GM21529 (cell line): Measurements from ENCODE around the gene ICAM3.

Experiments
- ATAC-seq: cut with Tn5 transposase; IDR thresholded peaks from one replicate; pipeline ENCODE4 v1.9.1; 2021; ENCODE audit not compliant: unreplicated experiment

Gene ICAM3

DNA sequence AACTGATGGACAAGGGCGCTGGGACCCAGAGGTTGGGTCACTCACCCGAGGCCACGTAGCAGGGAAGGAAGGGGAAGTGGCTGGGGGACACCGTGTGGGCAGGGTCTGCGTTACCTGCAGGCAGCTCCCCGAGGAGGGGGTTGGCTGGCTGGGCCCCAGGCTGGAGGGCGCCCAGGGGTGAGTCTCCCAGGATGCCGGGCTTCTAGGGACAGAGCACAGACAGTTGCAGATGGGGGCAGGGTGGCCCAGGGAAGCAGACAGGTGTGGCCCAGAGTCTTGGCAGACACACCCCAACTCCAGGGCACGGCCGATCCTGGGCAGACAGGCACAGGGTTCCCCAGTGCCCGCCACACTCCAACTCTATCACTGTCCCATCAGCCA, 18.0 kb downstream of the ICAM3 start:
- no peak for ATAC-seq

DNA sequence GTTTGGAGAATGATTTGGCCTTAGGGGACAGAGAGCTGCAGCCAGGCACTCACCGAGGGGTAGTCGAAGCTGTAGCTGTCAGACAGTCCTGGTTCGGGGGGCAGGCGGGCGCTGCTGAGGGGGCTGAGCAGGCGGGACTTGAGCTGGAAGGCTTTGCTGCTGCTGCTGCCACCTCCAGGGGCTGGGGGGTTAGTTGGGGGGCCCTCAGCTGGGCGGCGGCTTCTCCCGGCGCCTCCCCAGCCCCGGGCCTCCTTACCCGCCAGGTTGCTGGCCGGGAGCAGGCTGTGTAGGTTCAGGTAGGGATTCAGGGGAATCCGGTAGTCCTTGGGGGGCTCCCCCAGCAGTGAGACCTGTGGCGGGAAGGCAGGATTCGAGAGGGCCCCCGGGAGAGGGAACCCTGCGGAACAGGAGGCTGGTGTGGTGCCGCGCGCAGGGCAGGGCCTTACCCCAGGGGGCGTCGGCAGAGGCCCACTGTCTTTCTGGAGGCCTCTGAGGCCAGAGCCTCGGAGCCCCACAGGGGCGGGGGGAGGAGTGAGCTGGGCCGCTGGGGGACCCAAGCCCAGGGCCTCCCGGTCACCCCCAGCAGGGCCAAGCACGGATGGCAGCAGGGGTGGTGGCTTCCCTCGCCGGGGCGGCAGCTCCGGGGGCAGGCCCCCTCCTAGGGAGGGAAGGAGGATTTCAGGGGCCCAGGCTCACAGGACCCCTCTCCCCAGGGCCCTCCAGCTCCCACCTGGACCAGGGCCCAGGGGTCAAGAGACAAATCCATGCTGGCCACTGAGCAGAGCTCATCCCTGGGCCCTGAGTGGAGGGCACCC, 18.6 kb downstream of the ICAM3 start:
- no peak for ATAC-seq

DNA sequence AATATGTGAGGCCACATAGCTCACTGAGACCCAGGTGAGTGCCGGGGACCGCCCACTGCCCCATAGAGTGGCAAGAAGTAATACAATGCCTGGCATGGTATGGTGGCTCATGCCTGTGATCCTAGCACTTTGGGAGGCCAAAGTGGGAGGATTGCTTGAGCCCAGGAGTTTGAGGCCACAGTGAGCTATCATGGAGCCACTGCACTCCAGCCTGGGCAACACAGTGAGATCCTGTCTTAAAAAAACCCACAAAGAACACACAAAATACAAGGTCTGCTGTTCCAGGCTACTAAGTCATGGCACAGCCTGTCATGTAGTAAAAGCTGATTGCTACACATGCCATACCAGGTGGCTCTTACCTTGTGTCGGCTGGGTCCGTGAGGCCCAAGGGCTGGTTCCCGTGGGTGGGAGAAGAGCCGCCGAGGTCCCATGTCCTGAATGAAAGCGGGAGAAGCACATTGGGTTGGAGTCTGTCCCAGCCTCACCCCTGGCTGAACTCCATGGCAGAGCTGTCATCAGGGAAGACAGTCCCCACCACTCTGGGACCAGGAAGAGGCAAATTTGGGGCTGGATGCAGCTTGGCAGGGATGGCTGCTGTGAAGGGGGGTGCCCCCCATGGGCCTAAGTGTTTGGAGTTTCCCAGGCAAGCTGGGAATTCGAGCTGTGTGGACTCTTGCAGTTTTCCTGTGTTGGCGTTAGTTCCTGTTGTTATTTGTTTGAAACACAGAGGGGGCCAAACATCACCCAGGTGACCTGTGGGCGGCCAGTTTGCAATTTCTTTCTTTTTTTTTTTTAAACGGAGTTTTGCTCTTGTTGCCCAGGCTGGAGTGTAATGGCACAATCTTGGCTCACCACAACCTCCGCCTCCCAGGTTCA, 20.4 kb downstream of the ICAM3 start:
- no peak for ATAC-seq

GRCh38 chr19:10317857-10318462, 21.5 kb downstream of the ICAM3 start:
- ATAC-seq = no peak

- ATAC-seq = no peak
Observed at GRCh38 chr19:10317045-10317856, 22.2 kb downstream of the ICAM3 start.

DNA sequence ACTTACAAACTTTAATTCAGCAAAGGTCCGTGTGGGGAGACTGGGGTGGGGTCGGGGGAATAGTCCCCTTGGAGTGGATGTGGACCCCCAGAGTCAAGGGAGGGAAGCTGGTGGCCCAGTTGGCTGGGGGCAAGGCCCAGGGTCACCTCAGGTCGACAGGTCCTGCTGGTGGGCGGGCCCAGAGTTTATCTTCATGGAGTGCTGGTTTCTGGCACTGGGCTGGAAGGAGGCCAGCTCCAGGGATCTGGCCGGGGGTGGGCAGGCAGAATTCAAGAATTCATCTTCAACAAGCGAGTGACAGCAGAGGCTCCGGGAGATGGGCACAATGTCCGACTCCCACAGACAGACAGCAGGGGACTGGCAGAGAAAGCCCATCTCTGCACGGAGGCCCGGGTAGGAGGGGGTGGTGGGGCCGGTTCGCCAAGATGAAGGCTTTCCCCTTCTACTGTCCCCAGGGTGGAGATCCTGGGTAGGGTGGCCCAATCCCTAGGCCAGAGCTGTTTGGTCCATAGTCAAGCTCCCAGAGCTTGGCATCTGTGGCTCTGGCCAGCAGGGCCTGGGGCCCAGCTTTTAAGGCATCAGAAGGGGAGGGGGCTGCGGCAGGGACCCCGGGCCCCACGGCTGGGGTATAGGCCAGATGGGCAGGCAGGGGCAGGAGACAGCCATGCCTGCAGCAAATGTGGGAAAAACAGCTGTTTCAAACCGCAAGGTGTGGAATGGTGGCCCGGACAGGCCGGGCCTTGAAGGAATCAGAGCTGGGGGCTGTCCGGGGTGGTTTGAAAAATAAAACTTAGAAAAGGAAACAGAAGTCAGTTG, 23.0 kb downstream of the ICAM3 start:
- ATAC-seq = no peak

GRCh38 chr19:10315335-10316214, 23.8 kb downstream of the ICAM3 start, which contains the start of gene FDX2:
Gene FDX2, minus strand, starts transcription at chr19:10316015. Its CDS starts 19 bp downstream, at chr19:10315996.
- ATAC-seq = no peak

GRCh38 chr19:10309423-10309822, 30.0 kb downstream of the ICAM3 start, which contains the start of gene ZGLP1:
Gene ZGLP1, minus strand, starts transcription at chr19:10309815.
- no peak for ATAC-seq

DNA sequence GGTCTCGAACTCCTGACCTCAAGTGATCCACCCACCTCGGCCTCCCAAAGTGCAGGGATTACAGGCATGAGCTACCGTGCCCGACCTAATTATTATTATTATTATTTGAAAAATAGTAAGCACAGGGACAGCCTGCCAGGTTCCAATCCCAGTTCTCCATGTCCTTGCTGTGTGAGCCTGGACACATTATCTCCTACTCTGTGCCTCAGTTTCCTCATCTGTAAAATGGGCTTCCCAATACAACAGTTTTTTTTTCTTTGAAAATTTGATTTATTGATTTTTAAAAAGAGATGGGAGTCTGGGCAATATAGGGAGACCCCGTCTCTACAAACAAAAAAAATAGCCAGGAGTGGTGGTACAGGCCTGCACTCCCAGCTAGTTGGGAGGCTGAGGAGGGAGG, 33.1 kb downstream of the ICAM3 start:
- no peak for ATAC-seq

- no peak for ATAC-seq
Observed at GRCh38 chr19:10305139-10305806, 34.2 kb downstream of the ICAM3 start.

DNA sequence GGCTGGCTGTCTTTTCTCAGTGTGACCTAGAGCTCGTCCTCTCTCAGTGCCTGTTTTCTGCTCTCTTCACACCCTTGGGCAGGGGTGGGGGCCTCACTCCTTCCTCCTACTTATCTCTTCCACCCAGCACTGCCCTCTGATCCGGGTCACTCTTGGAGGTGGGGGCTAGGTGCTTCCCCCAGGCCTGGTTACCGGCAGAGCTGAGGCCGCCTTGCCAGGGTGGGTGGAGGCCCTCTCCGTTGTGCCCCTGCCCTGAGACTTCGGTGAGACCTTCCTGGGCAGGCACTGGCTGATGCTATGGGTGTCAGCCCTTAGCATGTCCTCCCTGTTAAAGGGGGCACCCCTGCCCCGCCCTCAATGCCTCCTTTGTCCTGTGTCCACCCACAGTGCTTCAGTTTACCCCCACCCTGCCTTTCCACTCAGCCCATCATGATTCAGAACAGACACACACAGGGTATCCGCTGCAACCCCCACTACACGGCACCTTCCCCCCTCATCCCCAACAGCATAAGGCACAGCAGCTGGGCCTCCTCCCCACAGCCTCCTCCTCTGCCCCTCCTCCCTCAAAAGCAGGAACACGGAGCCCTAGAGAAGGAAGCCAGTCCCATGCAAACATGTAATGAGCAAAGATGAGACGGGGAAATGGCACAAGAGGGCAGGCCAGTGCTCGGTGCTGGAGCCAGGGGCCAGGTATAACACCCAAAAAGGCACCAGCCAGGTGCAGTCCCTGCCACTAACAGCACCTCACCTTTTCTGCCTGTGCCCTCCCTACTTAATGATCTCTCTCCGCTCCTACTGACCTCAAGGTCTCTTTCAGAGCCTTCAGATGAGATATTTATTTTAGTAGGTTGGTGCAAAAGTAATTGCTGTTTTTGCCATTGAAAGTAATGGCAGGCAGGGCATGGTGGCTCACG, 39.6 kb downstream of the ICAM3 start:
- ATAC-seq = no peak

DNA sequence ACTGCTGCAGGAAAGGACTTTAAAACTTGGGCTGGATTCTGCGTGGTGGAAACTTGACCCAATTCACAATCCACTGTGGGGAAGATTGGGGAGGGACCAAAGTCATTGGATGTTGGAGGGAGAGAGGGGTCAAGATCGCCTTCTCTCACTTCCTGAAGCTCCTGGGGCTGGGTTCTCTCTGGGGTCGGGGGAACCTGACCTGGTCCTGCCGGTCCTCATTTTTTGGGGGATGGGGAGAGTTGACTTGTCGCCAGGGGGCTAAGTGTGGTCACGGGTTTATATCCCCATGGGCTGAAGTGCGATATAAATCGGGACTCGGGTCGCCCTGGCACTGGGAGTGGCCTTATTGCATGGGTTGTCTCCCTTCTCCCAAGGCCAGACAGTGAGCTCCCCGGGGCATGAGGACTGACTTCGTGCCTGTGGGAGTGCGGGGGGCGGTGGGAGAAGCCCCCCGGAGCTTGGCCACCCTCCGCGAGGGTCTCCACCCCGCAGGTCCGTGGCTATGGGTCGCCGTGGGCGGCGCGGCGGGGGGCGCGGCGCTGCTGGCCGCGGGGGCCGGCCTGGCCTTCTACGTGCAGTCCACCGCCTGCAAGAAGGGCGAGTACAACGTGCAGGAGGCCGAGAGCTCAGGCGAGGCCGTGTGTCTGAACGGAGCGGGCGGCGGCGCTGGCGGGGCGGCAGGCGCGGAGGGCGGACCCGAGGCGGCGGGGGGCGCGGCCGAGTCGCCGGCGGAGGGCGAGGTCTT, 43.4 kb downstream of the ICAM3 start:
- no peak for ATAC-seq

- ATAC-seq = no peak
Observed at GRCh38 chr19:10295305-10295846, 44.0 kb downstream of the ICAM3 start.

- ATAC-seq = no peak
Observed at GRCh38 chr19:10294368-10294697, 45.1 kb downstream of the ICAM3 start.

- no peak for ATAC-seq
Observed at GRCh38 chr19:10293637-10294367, 45.6 kb downstream of the ICAM3 start.
